GM08714 (cell line): Measurements from ENCODE around the gene TAL2.
A peak's percentile ranks its signal among the peaks of the same experiment; 100 is the strongest.
"Not testable (repeated sequence)": the region's sequence is repeated elsewhere in the genome, so short reads cannot be mapped to it uniquely, and the experiment has no call there.

ENCODE experiments used
- H3K4me3 ChIP-seq: fragments of 200-500 bp; sonication (Bioruptor generic); 2 replicates; pipeline ENCODE4 v1.5.1; 2014; ENCODE audit warnings: mild to moderate bottlenecking, low read length, inconsistent platforms
- ZNF274 ChIP-seq: IDR thresholded peaks from 2 replicates; pipeline ENCODE4 v1.6.1; 2012; ENCODE audit warnings: mild to moderate bottlenecking, low read depth, low read length

Gene TAL2

GRCh38 chr9:105686936-105687335 is 24.7 kb downstream of the TAL2 start:
- no peak for TF ChIP-seq ZNF274
- no peak overlapping the region for H3K4me3 ChIP-seq

- H3K4me3 ChIP-seq: no peak overlapping the region
- no peak for TF ChIP-seq ZNF274
Observed at GRCh38 chr9:105690742-105691141, 28.5 kb downstream of the TAL2 start.

GRCh38 chr9:105693435-105694189 is 31.4 kb downstream of the TAL2 start:
- no peak for TF ChIP-seq ZNF274

GRCh38 chr9:105694190-105694847 is 32.1 kb downstream of the TAL2 start, which contains the start of gene TMEM38B:
TSS of gene TMEM38B (plus strand) at chr9:105694541. CDS start at chr9:105694661, 120 bp downstream.
- H3K4me3 ChIP-seq: peak within 1 kb of the TSS; percentile 82

More at GRCh38 chr9:105693435-105694189, 31.4 kb downstream of the TAL2 start:
- H3K4me3 ChIP-seq: peak overlapping the region; percentile 82

GRCh38 chr9:105694848-105695581 is 32.8 kb downstream of the TAL2 start:
- peak overlapping the region; percentile 82 for H3K4me3 ChIP-seq
- TF ChIP-seq ZNF274: no peak

More at GRCh38 chr9:105694190-105694847, 32.1 kb downstream of the TAL2 start, which contains the start of gene TMEM38B:
- no peak for TF ChIP-seq ZNF274

- H3K4me3 ChIP-seq: no peak overlapping the region; the same call in 1 of the 2 replicates
- TF ChIP-seq ZNF274: no peak
Observed at GRCh38 chr9:105696219-105696793, 34.0 kb downstream of the TAL2 start.

GRCh38 chr9:105697871-105698270 is 35.6 kb downstream of the TAL2 start:
- no peak for TF ChIP-seq ZNF274
- no peak overlapping the region for H3K4me3 ChIP-seq

- H3K4me3 ChIP-seq: no peak overlapping the region
Observed at GRCh38 chr9:105698348-105698870, 36.2 kb downstream of the TAL2 start.

GRCh38 chr9:105700668-105701067 is 38.4 kb downstream of the TAL2 start:
- no peak for TF ChIP-seq ZNF274

More at GRCh38 chr9:105698348-105698870, 36.2 kb downstream of the TAL2 start:
- no peak for TF ChIP-seq ZNF274

GRCh38 chr9:105701145-105701544 is 38.9 kb downstream of the TAL2 start:
- TF ChIP-seq ZNF274: no peak

More at GRCh38 chr9:105700668-105701067, 38.4 kb downstream of the TAL2 start:
- no peak overlapping the region for H3K4me3 ChIP-seq

GRCh38 chr9:105702207-105702606 is 40.0 kb downstream of the TAL2 start:
- H3K4me3 ChIP-seq: no peak overlapping the region
- no peak for TF ChIP-seq ZNF274

More at GRCh38 chr9:105701145-105701544, 38.9 kb downstream of the TAL2 start:
- H3K4me3 ChIP-seq: no peak overlapping the region

- not testable (repeated sequence) for H3K4me3 ChIP-seq
Observed at GRCh38 chr9:105703638-105704037, 41.4 kb downstream of the TAL2 start.

GRCh38 chr9:105706156-105706555 is 43.9 kb downstream of the TAL2 start:
- no peak overlapping the region for H3K4me3 ChIP-seq
- no peak for TF ChIP-seq ZNF274

GRCh38 chr9:105708405-105708804 is 46.1 kb downstream of the TAL2 start:
- no peak overlapping the region for H3K4me3 ChIP-seq
- no peak for TF ChIP-seq ZNF274
